GM12878 (cell line): ENCODE measurements around the gene HAO2. TPM values are rescaled to one million over a fixed set of nuclear protein-coding genes. Genes with fewer than 3 reads are reported as not detected.

Experiments used
- ATAC-seq: fragments of 200-7000 bp; cut with Tn5 transposase; 3 replicates; pipeline ENCODE4 v1.9.1; 2020; ENCODE audit warnings: mild to moderate bottlenecking, moderate library complexity
- BruUV-seq: library from RNA; stranded (reverse); fragments of 400-500 nt; replicated peaks from 2 replicates; lab custom pipeline; 2021; lab: Mats Ljungman, UMichigan
- CTCF ChIA-PET: fragments of 300-600 bp; sonication (Branson Sonifier 250); formaldehyde crosslinking; extraction: SDS; loops from one replicate; lab custom pipeline; 2021; ENCODE audit warnings: inconsistent platforms; lab: Yijun Ruan, JAX
- POLR2A ChIA-PET: fragments of 350-600 bp; formaldehyde crosslinking; extraction: SDS; loops from one replicate; lab custom pipeline; 2021; ENCODE audit warnings: inconsistent platforms; lab: Charles Lee
- RAD21 ChIA-PET: fragments of 300-600 bp; sonication (Branson Sonifier 250); formaldehyde crosslinking; loops from one replicate; lab custom pipeline; 2023; ENCODE audit warnings: antibody characterized with exemption; ENCODE audit not compliant: unreplicated experiment; lab: Charles Lee
- SMC1A ChIA-PET: fragments of 300-600 bp; sonication (Branson Sonifier 250); formaldehyde crosslinking; loops from one replicate; lab custom pipeline; 2023; ENCODE audit not compliant: unreplicated experiment, uncharacterized antibody; lab: Charles Lee
- DNase-seq: peaks from one replicate; pipeline ENCODE4 v3.0.0-alpha.2; 2011; ENCODE audit warnings: low read depth, low spot score
- FAIRE-seq: peaks from 3 replicates; lab custom pipeline; 2011; peaks lifted over from hg19 to GRCh38; lab: Jason Lieb, UNC
- H2AFZ ChIP-seq: 2 replicates; pipeline ENCODE4 v1.6.0; 2011; ENCODE audit warnings: low read depth, low read length, control low read depth; ENCODE audit not compliant: control insufficient read depth
- H3K27ac ChIP-seq: 2 replicates; pipeline ENCODE4 v1.5.1; 2011; ENCODE audit warnings: control low read depth; ENCODE audit not compliant: control insufficient read depth, insufficient read depth
- H3K27me3 ChIP-seq, 2 experiments: replicated peaks in 1 of 2; 2 replicates each; pipeline versions ENCODE4 v1.6.0 to v1.6.1; 2011; ENCODE audit warnings: low read length in 1 of 2; ENCODE audit not compliant: control insufficient read depth in 2 of 2, insufficient read depth in 2 of 2
- H3K36me3 ChIP-seq, 2 experiments: 2 replicates each; pipeline ENCODE4 v1.5.1; 2011; ENCODE audit warnings: low read length in 1 of 2; ENCODE audit not compliant: control insufficient read depth in 2 of 2, insufficient read depth in 2 of 2
- H3K4me1 ChIP-seq: 2 replicates; pipeline ENCODE4 v1.6.1; 2011; ENCODE audit warnings: mild to moderate bottlenecking, low read length, moderate library complexity, mixed read lengths; ENCODE audit not compliant: control insufficient read depth, insufficient read depth
- H3K4me2 ChIP-seq: 2 replicates; pipeline ENCODE4 v1.6.0; 2011; ENCODE audit warnings: control low read depth; ENCODE audit not compliant: control insufficient read depth, insufficient read depth
- H3K4me3 ChIP-seq: fragments of 200-600 bp; sonication (generic); 2 replicates; pipeline ENCODE4 v1.5.1; 2016
- H3K79me2 ChIP-seq: 2 replicates; pipeline ENCODE4 v1.6.0; 2011; ENCODE audit warnings: low read length; ENCODE audit not compliant: control insufficient read depth, insufficient read depth
- H3K9ac ChIP-seq: 2 replicates; pipeline ENCODE4 v1.8.0; 2011; ENCODE audit warnings: low read length, control low read depth, mixed read lengths; ENCODE audit not compliant: control insufficient read depth, insufficient read depth
- H3K9me3 ChIP-seq: replicated peaks from 3 replicates; pipeline ENCODE4 v1.5.1; 2011; ENCODE audit warnings: mild to moderate bottlenecking, low read length; ENCODE audit not compliant: control insufficient read depth, insufficient read depth
- H4K20me1 ChIP-seq: 2 replicates; pipeline ENCODE4 v1.6.0; 2011; ENCODE audit not compliant: control insufficient read depth, insufficient read depth
- CHD1 ChIP-seq: IDR thresholded peaks from 2 replicates; pipeline ENCODE4 v1.6.1; 2012; ENCODE audit warnings: low read depth, low read length, improper control_type of control experiment
- EGR1 ChIP-seq, 2 experiments: IDR thresholded peaks; 1 replicate in 1 of 2; 2 replicates in 1 of 2; pipeline ENCODE4 v1.6.1; 2011 to 2012; ENCODE audit warnings: low read depth in 2 of 2, low read length in 2 of 2, borderline replicate concordance in 1 of 2, mild to moderate bottlenecking in 1 of 2, moderate library complexity in 1 of 2
- HDGF ChIP-seq: fragments of 450-650 bp; IDR thresholded peaks from 2 replicates; pipeline ENCODE4 v1.6.1; 2016; ENCODE audit warnings: antibody characterized with exemption
- IKZF1 ChIP-seq: fragments of 450-650 bp; conservative IDR thresholded peaks from 2 replicates; pipeline ENCODE4 v1.6.1; 2017; ENCODE audit warnings: antibody characterized with exemption, mild to moderate bottlenecking
- MXI1 ChIP-seq: fragments of 150-350 bp; IDR thresholded peaks from 2 replicates; pipeline ENCODE4 v1.6.1; 2011; ENCODE audit warnings: low read depth, mild to moderate bottlenecking, inconsistent platforms, low read length, improper control_type of control experiment
- POLR2A ChIP-seq: IDR thresholded peaks from 2 replicates; pipeline ENCODE4 v1.6.1; 2011; ENCODE audit warnings: low read depth, mild to moderate bottlenecking, low read length
- POLR2AphosphoS5 ChIP-seq: IDR thresholded peaks from 2 replicates; pipeline ENCODE4 v1.6.1; 2011; ENCODE audit warnings: mild to moderate bottlenecking, low read length, inconsistent platforms
- REST ChIP-seq: IDR thresholded peaks from 2 replicates; pipeline ENCODE4 v1.6.1; 2012; ENCODE audit warnings: mild to moderate bottlenecking, low read depth, low read length
- RFX5 ChIP-seq: IDR thresholded peaks from 2 replicates; pipeline ENCODE4 v1.6.1; 2011; ENCODE audit warnings: low read depth, low read length, improper control_type of control experiment
- SREBF2 ChIP-seq: IDR thresholded peaks from 2 replicates; pipeline ENCODE4 v1.6.1; 2012; ENCODE audit warnings: mild to moderate bottlenecking, low read length
- SRF ChIP-seq, 2 experiments: IDR thresholded peaks; 2 replicates each; pipeline ENCODE4 v1.6.1; 2011; ENCODE audit warnings: low read depth in 2 of 2, low read length in 2 of 2, mild to moderate bottlenecking in 1 of 2, moderate library complexity in 1 of 2
- STAT3 ChIP-seq: IDR thresholded peaks from 2 replicates; pipeline ENCODE4 v1.6.1; 2011; ENCODE audit warnings: low read depth, low read length, improper control_type of control experiment
- YY1 ChIP-seq: IDR thresholded peaks from 2 replicates; pipeline ENCODE4 v1.6.1; 2011; ENCODE audit warnings: low read depth, mild to moderate bottlenecking, low read length
- ZSCAN29 ChIP-seq: fragments of 450-650 bp; IDR thresholded peaks from 2 replicates; pipeline ENCODE4 v1.6.1; 2017; ENCODE audit warnings: mild to moderate bottlenecking, moderate library complexity
- WGBS: methylation state at CpG from one replicate; pipeline ENCODE4 v1.1.6; 2016; ENCODE audit warnings: low lambda C conversion rate; ENCODE audit not compliant: insufficient replicate concordance, insufficient coverage; ENCODE audit errors: missing lambda C conversion rate; 5-methylcytosine and 5-hydroxymethylcytosine counted together
- in situ Hi-C: fragments of 300-500 bp; cut with MboI; formaldehyde crosslinking; loops from 9 replicates; pipeline ENCODE4 v1.14.3; 2018; ENCODE audit warnings: mixed read lengths
- intact Hi-C: fragments of 100-400 bp; cut with micrococcal nuclease; formaldehyde crosslinking; loops from one replicate; pipeline ENCODE4 v1.14.2; 2022; ENCODE audit not compliant: unreplicated experiment
- polyA plus RNA-seq, 11 experiments: library from polyadenylated mRNA; depleted of rRNA in 4 of 11; unstranded in 6 of 11; stranded (reverse) in 5 of 11; fragments of >200 nt; fragmentation: Nextera tagmentation in 4 of 11; fragmentation: Illumina TruSeq in 1 of 11; extraction: Ambion mirVana in 4 of 11; extraction: Trizol in 1 of 11; gene quantifications; 1 replicate in 1 of 11; 2 replicates in 10 of 11; pipeline versions ENCODE4 v1.2.1 to v1.2.3, GENCODE V29; 2011 to 2016; ENCODE audit warnings: inconsistent platforms in 2 of 11, missing spikeins in 2 of 11, low read depth in 1 of 11
- total RNA-seq, 4 experiments: library from RNA; depleted of rRNA in 3 of 4; stranded (reverse); fragments of >200 nt in 3 of 4; fragmentation: Illumina TruSeq in 1 of 4; extraction: Trizol in 1 of 4; gene quantifications; 2 replicates each; pipeline versions ENCODE4 v1.2.1 to v1.2.3, GENCODE V29; 2013 to 2021
- TF ChIP-seq, protein P1 (sequence below): fragments of 450-650 bp; formaldehyde crosslinking; IDR thresholded peaks from 2 replicates; pipeline ENCODE4 v1.5.0; 2022; ENCODE audit warnings: mild to moderate bottlenecking, missing genetic modification characterization
- TF ChIP-seq, protein P2 (sequence below): fragments of 450-650 bp; IDR thresholded peaks from 2 replicates; pipeline ENCODE4 v1.6.1; 2017; ENCODE audit warnings: antibody characterized with exemption, mild to moderate bottlenecking, moderate library complexity

Gene HAO2
- total and polyA plus RNA-seq, 10 of the 15 experiments (the other 5 are each of a cell fraction or from before 2014, with no cell fraction given): not detected

DNA sequence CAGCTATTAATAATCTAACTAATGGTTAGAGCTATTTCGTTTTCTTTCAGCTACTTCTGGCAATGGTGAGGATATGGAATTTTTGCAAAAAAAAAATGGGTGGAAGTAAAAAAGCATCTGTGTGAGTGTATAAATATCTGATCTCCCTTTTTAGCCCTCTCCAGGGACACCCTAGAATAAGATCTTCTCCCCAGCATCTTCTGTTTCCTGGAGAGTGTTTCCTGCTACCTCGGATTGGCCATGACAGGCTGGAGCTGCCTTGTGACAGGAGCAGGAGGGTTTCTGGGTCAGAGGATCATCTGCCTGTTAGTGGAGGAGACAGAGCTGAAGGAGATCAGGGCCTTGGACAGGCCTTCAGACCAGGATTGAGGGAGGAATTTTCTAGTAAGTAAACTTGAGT, 70.2 kb downstream of the HAO2 start:
- no peaks in the 10 kb centered on the region for H3K36me3 ChIP-seq
- RAD21 ChIA-PET: no interaction called here
- H3K27me3 ChIP-seq: no peaks in the 10 kb centered on the region
- H3K4me2 ChIP-seq: no peak overlapping the region
- no peak overlapping the region for H2AFZ ChIP-seq
- H3K4me1 ChIP-seq: no peaks in the 10 kb centered on the region
- WGBS: 0% methylated on average over 2 of the region's 2 CpGs
- in situ Hi-C loops (no loop called here), intact Hi-C loops (no loop called here)
- no peak overlapping the region for H3K4me3 ChIP-seq
- POLR2A ChIA-PET: no interaction called here
- DNase-seq: no peak
- H3K79me2 ChIP-seq: no peaks in the 10 kb centered on the region
- no peak for ATAC-seq
- no peak for FAIRE-seq
- no peaks in the 10 kb centered on the region for H4K20me1 ChIP-seq
- BruUV-seq: no TSS peak
- SMC1A ChIA-PET: interaction anchor here (1.0 to 1.1 kb wide), 2 partner anchors 34 to 35 kb away, joined by 3 read pairs; no protein-coding TSS in a partner anchor
- no peaks in the 10 kb centered on the region for H3K9me3 ChIP-seq
- CTCF ChIA-PET: interaction anchor here (0.9 kb wide), 1 partner anchor 9 kb away, joined by 3 read pairs; no protein-coding TSS in a partner anchor
- H3K9ac ChIP-seq: no peak overlapping the region
- H3K27ac ChIP-seq: no peak overlapping the region
- no peak for TF ChIP-seq SRF (IDR thresholded peaks at IDR 0.05; ENCODE audit: low read depth in 2 of 2, low read length in 2 of 2)
- no peak for TF ChIP-seq HDGF
- no peak for TF ChIP-seq POLR2A
- no peak for TF ChIP-seq IKZF1
- TF ChIP-seq EGR1 (IDR thresholded peaks at IDR 0.05; ENCODE audit: borderline replicate concordance in 1 of 2, low read depth in 2 of 2, low read length in 2 of 2): no peak
- TF ChIP-seq, protein P1, sequence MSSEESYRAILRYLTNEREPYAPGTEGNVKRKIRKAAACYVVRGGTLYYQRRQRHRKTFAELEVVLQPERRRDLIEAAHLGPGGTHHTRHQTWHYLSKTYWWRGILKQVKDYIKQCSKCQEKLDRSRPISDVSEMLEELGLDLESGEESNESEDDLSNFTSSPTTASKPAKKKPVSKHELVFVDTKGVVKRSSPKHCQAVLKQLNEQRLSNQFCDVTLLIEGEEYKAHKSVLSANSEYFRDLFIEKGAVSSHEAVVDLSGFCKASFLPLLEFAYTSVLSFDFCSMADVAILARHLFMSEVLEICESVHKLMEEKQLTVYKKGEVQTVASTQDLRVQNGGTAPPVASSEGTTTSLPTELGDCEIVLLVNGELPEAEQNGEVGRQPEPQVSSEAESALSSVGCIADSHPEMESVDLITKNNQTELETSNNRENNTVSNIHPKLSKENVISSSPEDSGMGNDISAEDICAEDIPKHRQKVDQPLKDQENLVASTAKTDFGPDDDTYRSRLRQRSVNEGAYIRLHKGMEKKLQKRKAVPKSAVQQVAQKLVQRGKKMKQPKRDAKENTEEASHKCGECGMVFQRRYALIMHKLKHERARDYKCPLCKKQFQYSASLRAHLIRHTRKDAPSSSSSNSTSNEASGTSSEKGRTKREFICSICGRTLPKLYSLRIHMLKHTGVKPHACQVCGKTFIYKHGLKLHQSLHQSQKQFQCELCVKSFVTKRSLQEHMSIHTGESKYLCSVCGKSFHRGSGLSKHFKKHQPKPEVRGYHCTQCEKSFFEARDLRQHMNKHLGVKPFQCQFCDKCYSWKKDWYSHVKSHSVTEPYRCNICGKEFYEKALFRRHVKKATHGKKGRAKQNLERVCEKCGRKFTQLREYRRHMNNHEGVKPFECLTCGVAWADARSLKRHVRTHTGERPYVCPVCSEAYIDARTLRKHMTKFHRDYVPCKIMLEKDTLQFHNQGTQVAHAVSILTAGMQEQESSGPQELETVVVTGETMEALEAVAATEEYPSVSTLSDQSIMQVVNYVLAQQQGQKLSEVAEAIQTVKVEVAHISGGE (CRISPR knock-in tag): no peak
- no peak for TF ChIP-seq POLR2AphosphoS5
- no peak for TF ChIP-seq RFX5
- TF ChIP-seq, protein P2, sequence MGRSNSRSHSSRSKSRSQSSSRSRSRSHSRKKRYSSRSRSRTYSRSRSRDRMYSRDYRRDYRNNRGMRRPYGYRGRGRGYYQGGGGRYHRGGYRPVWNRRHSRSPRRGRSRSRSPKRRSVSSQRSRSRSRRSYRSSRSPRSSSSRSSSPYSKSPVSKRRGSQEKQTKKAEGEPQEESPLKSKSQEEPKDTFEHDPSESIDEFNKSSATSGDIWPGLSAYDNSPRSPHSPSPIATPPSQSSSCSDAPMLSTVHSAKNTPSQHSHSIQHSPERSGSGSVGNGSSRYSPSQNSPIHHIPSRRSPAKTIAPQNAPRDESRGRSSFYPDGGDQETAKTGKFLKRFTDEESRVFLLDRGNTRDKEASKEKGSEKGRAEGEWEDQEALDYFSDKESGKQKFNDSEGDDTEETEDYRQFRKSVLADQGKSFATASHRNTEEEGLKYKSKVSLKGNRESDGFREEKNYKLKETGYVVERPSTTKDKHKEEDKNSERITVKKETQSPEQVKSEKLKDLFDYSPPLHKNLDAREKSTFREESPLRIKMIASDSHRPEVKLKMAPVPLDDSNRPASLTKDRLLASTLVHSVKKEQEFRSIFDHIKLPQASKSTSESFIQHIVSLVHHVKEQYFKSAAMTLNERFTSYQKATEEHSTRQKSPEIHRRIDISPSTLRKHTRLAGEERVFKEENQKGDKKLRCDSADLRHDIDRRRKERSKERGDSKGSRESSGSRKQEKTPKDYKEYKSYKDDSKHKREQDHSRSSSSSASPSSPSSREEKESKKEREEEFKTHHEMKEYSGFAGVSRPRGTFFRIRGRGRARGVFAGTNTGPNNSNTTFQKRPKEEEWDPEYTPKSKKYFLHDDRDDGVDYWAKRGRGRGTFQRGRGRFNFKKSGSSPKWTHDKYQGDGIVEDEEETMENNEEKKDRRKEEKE: no peak
- TF ChIP-seq SREBF2: no peak
- no peak for TF ChIP-seq MXI1
- TF ChIP-seq STAT3: no peak
- TF ChIP-seq CHD1: no peak
- no peak for TF ChIP-seq YY1
- no peak for TF ChIP-seq REST
- TF ChIP-seq ZSCAN29: no peak
